IMR-90 (cell line): ENCODE results near the gene MYDGF.

Experiments
- BHLHE40 ChIP-seq: fragments of 150-350 bp; IDR thresholded peaks from 2 replicates; pipeline ENCODE4 v1.6.1; 2016; ENCODE audit warnings: mild to moderate bottlenecking, low read depth, low read length
- CEBPB ChIP-seq: IDR thresholded peaks from 2 replicates; pipeline ENCODE4 v1.6.1; 2012; ENCODE audit warnings: low read depth, low read length, improper control_type of control experiment
- FOS ChIP-seq: fragments of 150-350 bp; IDR thresholded peaks from 2 replicates; pipeline ENCODE4 v1.6.1; 2016; ENCODE audit warnings: low read depth, low read length
- POLR2A ChIP-seq: IDR thresholded peaks from 2 replicates; pipeline ENCODE4 v1.6.1; 2012; ENCODE audit warnings: mild to moderate bottlenecking, low read depth, low read length
- RAD21 ChIP-seq: IDR thresholded peaks from 2 replicates; pipeline ENCODE4 v1.6.1; 2012; ENCODE audit warnings: low read length, improper control_type of control experiment
- RCOR1 ChIP-seq: IDR thresholded peaks from 2 replicates; pipeline ENCODE4 v1.6.1; 2012; ENCODE audit warnings: mild to moderate bottlenecking, low read length, improper control_type of control experiment; ENCODE audit not compliant: insufficient replicate concordance
- RFX5 ChIP-seq: IDR thresholded peaks from 2 replicates; pipeline ENCODE4 v1.8.0; 2012; ENCODE audit warnings: low read depth, mild to moderate bottlenecking, low read length, moderate library complexity
- SMC3 ChIP-seq: fragments of 150-350 bp; IDR thresholded peaks from 2 replicates; pipeline ENCODE4 v1.6.1; 2016; ENCODE audit warnings: low read depth, mild to moderate bottlenecking, antibody characterized with exemption, low read length, moderate library complexity
- TF ChIP-seq, protein P1 (sequence below): conservative IDR thresholded peaks from 2 replicates; pipeline ENCODE4 v1.5.1; 2012; ENCODE audit warnings: mild to moderate bottlenecking, low read depth, low read length, improper control_type of control experiment
- TF ChIP-seq, protein P2 (sequence below): fragments of 150-350 bp; IDR thresholded peaks from 2 replicates; pipeline ENCODE4 v1.6.1; 2016; ENCODE audit warnings: low read depth, mild to moderate bottlenecking, low read length, moderate library complexity, borderline replicate concordance
- TF ChIP-seq, protein P3 (sequence below): fragments of 150-350 bp; IDR thresholded peaks from 2 replicates; pipeline ENCODE4 v1.6.1; 2017; ENCODE audit warnings: mild to moderate bottlenecking, antibody characterized with exemption, low read length, low read depth

DNA sequence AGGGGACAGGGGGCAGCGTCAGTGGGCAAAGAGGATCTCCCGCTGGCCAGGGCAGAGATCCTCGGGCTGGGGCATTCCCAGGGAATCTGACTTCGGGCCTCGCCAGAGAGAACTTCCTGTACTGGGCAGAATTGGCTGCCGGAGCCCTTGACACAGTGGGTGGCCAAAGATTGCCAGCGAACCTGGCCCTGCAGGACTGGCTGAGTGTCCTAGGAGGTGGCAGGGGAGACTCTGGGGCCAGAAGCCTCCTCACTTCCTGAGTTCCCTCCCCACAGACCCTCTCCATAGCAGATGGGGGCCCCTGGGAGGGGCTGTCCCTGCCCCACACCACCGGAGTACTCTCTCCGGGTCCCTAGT is 34.2 kb upstream of the MYDGF start:
- TF ChIP-seq RAD21 (no peak), RFX5 (no peak), BHLHE40 (no peak), FOS (no peak), POLR2A (no peak), CEBPB (no peak), RCOR1 (no peak), SMC3 (no peak)
- TF ChIP-seq, protein P1, sequence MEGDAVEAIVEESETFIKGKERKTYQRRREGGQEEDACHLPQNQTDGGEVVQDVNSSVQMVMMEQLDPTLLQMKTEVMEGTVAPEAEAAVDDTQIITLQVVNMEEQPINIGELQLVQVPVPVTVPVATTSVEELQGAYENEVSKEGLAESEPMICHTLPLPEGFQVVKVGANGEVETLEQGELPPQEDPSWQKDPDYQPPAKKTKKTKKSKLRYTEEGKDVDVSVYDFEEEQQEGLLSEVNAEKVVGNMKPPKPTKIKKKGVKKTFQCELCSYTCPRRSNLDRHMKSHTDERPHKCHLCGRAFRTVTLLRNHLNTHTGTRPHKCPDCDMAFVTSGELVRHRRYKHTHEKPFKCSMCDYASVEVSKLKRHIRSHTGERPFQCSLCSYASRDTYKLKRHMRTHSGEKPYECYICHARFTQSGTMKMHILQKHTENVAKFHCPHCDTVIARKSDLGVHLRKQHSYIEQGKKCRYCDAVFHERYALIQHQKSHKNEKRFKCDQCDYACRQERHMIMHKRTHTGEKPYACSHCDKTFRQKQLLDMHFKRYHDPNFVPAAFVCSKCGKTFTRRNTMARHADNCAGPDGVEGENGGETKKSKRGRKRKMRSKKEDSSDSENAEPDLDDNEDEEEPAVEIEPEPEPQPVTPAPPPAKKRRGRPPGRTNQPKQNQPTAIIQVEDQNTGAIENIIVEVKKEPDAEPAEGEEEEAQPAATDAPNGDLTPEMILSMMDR = no peak
- TF ChIP-seq, protein P2, sequence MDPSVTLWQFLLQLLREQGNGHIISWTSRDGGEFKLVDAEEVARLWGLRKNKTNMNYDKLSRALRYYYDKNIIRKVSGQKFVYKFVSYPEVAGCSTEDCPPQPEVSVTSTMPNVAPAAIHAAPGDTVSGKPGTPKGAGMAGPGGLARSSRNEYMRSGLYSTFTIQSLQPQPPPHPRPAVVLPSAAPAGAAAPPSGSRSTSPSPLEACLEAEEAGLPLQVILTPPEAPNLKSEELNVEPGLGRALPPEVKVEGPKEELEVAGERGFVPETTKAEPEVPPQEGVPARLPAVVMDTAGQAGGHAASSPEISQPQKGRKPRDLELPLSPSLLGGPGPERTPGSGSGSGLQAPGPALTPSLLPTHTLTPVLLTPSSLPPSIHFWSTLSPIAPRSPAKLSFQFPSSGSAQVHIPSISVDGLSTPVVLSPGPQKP = no peak
- TF ChIP-seq, protein P3, sequence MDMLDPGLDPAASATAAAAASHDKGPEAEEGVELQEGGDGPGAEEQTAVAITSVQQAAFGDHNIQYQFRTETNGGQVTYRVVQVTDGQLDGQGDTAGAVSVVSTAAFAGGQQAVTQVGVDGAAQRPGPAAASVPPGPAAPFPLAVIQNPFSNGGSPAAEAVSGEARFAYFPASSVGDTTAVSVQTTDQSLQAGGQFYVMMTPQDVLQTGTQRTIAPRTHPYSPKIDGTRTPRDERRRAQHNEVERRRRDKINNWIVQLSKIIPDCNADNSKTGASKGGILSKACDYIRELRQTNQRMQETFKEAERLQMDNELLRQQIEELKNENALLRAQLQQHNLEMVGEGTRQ = no peak
